ENCODE data around the gene NPIPA1. TPM values are rescaled to one million over a fixed set of nuclear protein-coding genes. Genes with fewer than 3 reads are reported as not detected.
A peak's percentile ranks its signal among the peaks of the same experiment; 100 is the strongest.
"Not testable (repeated sequence)": the region's sequence is repeated elsewhere in the genome, so short reads cannot be mapped to it uniquely, and the experiment has no call there.

NPIPA1 gene
- 103 TPM for total RNA-seq (ENCODE audit: unreplicated experiment)
- long read RNA-seq, partial matches to known transcripts: 2 of 3 reads
- long read RNA-seq, other reads (novel, unspliced or antisense): 1 of 3 reads

DNA sequence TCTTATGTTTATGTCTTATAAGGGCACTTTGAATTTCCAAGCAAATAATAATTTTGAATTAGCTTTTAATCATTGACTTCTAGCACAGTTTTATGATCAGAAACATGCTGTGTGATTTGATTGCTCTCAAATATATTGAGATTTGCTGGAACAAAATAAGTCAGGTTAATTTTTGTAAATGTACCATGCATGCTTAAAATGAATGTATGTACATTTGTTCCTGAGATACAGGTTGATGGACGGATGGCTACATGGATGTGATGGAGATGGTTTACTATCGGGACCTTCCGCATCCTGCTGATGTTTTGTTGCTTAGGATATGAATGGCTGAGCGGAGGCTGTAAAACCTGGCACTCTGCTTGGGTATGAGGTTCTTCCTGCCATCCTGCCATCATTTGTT, at the start of gene NPIPA1:
TSS of gene NPIPA1 (plus strand) at position 301 of the 400 bp plus-strand sequence. CDS start at position 301, 0 bp downstream.
- not testable (repeated sequence) for H3K4me3 Mint-ChIP-seq (ENCODE audit: unreplicated experiment); DNase-seq (ENCODE audit: low spot score); H3K36me3 Mint-ChIP-seq (ENCODE audit: low read depth, unreplicated experiment); H3K27ac Mint-ChIP-seq (ENCODE audit: unreplicated experiment); H3K27me3 Mint-ChIP-seq (ENCODE audit: unreplicated experiment); H3K9me3 Mint-ChIP-seq (ENCODE audit: unreplicated experiment); H3K4me1 Mint-ChIP-seq (ENCODE audit: unreplicated experiment)

DNA sequence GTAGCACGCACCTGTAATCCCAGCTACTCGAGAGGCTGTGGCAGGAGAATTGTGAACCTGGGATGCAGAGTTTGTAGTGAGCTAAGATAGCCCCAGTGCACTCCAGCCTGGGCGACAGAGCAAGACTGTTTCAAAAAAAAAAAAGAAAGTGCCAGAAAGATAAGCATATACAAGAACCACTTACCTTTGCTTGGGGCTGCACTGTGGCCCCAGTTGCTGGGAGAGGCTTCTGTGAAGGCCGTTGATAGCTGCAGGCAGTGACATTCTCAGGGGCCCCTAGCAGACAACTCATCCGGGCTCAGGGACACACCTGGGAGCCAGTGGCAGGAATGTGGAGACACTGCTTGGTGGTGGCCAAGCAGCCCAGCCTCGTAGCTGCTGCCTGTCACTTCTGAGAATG, 45.1 kb upstream of the NPIPA1 start:
- DNase-seq (ENCODE audit: low spot score); H3K4me3 Mint-ChIP-seq (ENCODE audit: unreplicated experiment); H3K36me3 Mint-ChIP-seq (ENCODE audit: low read depth, unreplicated experiment); H3K27me3 Mint-ChIP-seq (ENCODE audit: unreplicated experiment); H3K27ac Mint-ChIP-seq (ENCODE audit: unreplicated experiment); H3K9me3 Mint-ChIP-seq (ENCODE audit: unreplicated experiment); H3K4me1 Mint-ChIP-seq (ENCODE audit: unreplicated experiment): not testable (repeated sequence)

DNA sequence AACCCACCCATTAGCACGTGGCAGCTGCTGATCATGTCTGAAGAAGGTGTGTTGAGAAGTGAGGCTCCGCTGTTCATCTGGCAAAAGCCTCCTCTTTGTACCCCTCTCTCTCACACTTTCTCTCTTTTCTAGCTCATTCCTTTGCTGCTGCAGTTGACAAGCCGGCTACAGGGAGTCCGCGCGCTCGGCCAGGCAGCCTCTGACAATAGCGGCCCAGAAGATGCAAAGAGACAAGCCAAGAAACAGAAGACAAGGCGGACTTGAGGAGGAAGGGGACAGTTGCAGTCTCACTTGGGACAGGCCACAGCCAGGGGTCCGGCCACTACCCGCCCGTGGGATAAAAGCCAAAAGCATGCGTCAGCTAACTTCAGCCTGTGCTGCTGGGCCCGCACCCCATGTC, 41.9 kb upstream of the NPIPA1 start:
- not testable (repeated sequence) for H3K27me3 Mint-ChIP-seq (ENCODE audit: unreplicated experiment)

DNA sequence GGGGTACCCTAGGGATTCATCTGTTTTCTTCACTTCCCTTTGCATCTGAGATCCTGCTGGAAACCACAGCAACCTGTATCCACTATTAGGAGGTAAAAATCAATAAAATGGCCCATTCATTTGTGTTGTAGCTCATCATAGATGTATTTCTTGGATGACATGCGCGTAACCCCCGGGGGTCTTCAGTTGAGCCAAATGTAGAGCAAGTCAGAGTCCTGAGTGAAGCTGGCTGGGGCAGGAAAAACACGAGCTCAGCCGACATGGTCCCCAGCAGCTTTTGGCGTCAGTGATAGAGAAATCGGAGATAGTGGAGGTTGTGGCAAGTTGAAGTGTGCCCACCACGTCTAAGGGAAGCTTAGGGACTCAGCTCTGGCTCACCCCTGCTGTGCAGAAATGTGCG, 41.2 kb upstream of the NPIPA1 start:
- not testable (repeated sequence) for H3K27ac Mint-ChIP-seq (ENCODE audit: unreplicated experiment); DNase-seq (ENCODE audit: low spot score); H3K27me3 Mint-ChIP-seq (ENCODE audit: unreplicated experiment); H3K36me3 Mint-ChIP-seq (ENCODE audit: low read depth, unreplicated experiment); H3K4me1 Mint-ChIP-seq (ENCODE audit: unreplicated experiment); H3K9me3 Mint-ChIP-seq (ENCODE audit: unreplicated experiment); H3K4me3 Mint-ChIP-seq (ENCODE audit: unreplicated experiment)

More for the DNA sequence above, 41.9 kb upstream of the NPIPA1 start:
- H3K4me1 Mint-ChIP-seq (ENCODE audit: unreplicated experiment); H3K27ac Mint-ChIP-seq (ENCODE audit: unreplicated experiment); H3K9me3 Mint-ChIP-seq (ENCODE audit: unreplicated experiment); DNase-seq (ENCODE audit: low spot score); H3K36me3 Mint-ChIP-seq (ENCODE audit: low read depth, unreplicated experiment); H3K4me3 Mint-ChIP-seq (ENCODE audit: unreplicated experiment): not testable (repeated sequence)

DNA sequence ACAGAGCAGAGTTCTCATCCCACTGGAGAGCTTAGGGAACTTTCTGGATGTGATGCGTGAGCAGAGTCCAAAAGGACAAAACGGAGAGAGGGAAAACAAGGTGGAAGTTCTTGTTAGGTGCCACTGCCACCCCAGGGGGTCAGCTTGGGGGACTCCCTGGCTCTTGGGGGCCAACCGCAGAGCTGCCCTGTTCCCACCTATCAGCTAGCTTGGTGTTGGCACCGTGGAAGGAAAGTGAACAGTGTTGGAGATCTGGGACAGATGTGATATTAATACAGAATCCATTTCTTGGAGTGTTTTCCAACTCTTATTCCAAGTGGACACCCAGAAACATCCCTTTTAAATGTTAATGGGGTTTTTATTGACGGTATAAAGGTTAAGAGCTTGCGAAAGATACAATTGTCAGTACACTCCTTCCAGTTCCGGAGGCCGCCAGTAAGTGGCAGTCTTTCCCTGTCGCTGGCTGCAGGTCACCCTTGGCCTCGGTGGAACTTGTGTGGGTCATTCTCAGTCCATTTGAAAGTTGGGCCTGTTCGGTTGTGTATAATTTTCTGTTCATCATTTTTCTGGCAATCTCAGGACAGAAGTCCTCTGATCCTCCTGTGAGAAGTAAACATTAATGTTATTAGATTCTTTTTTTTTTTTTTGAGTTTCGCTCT, 40.1 kb upstream of the NPIPA1 start:
- H3K27ac Mint-ChIP-seq (ENCODE audit: unreplicated experiment); H3K4me1 Mint-ChIP-seq (ENCODE audit: unreplicated experiment); H3K9me3 Mint-ChIP-seq (ENCODE audit: unreplicated experiment); H3K27me3 Mint-ChIP-seq (ENCODE audit: unreplicated experiment); H3K36me3 Mint-ChIP-seq (ENCODE audit: low read depth, unreplicated experiment); DNase-seq (ENCODE audit: low spot score); H3K4me3 Mint-ChIP-seq (ENCODE audit: unreplicated experiment): not testable (repeated sequence)

DNA sequence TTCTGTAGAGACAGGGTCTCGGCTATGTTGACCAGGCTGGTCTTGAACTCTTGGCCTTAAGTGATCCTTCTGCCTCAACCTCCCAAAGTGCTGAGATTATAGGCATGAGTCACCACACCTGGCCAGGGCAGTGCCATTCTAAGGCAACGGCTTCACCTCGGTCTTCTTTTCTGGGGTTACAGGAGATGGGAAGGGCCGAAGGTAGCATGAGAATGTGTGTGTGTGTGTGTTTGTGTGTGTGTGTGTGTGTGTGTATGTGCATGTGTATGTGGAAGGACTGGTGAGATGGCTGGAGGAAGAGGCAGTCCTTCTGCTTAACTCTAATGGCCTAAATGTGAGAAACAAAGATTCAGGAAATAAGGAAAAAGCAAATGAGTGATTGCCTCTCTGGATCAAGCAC, 39.1 kb upstream of the NPIPA1 start:
- not testable (repeated sequence) for H3K27ac Mint-ChIP-seq (ENCODE audit: unreplicated experiment); H3K4me1 Mint-ChIP-seq (ENCODE audit: unreplicated experiment); H3K36me3 Mint-ChIP-seq (ENCODE audit: low read depth, unreplicated experiment); H3K4me3 Mint-ChIP-seq (ENCODE audit: unreplicated experiment); DNase-seq (ENCODE audit: low spot score); H3K9me3 Mint-ChIP-seq (ENCODE audit: unreplicated experiment); H3K27me3 Mint-ChIP-seq (ENCODE audit: unreplicated experiment)

DNA sequence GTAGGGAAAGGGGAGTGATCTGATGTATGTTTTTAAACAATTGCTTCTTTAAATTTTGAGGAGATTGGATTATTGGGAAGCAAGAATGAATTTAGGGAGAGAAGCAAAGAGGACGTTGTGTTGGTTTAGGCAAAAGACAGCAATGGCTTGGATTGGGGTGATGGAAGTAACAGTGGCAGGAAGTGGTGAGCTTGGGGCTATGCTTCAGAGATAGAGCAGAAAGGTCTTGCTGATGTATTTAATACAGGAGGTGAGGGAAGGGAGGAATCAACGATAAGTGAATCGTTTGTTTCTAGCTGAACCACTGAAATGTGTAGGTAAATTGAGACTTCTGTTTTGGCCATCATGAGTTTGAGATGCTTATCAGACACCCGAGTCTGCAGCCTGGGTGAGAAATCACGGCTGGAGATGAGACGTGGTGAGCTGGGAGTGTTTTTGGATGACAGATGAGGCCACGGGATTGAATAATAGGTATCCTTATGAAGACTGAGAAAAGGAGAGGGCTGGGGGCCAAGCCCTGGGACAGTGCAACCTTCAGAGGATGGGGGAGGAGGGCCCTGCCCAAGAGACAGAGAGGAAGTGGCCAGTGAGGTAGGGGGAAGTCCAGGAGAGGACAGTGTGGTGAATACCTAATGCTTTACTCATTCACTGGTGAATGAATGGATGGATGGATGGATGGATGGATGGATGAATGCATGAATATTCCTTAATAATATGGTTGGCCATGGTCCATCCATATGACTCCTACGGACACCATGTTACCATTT, 33.9 kb upstream of the NPIPA1 start:
- not testable (repeated sequence) for H3K27me3 Mint-ChIP-seq (ENCODE audit: unreplicated experiment); H3K4me3 Mint-ChIP-seq (ENCODE audit: unreplicated experiment); H3K9me3 Mint-ChIP-seq (ENCODE audit: unreplicated experiment); H3K36me3 Mint-ChIP-seq (ENCODE audit: low read depth, unreplicated experiment); H3K4me1 Mint-ChIP-seq (ENCODE audit: unreplicated experiment); DNase-seq (ENCODE audit: low spot score); H3K27ac Mint-ChIP-seq (ENCODE audit: unreplicated experiment)

DNA sequence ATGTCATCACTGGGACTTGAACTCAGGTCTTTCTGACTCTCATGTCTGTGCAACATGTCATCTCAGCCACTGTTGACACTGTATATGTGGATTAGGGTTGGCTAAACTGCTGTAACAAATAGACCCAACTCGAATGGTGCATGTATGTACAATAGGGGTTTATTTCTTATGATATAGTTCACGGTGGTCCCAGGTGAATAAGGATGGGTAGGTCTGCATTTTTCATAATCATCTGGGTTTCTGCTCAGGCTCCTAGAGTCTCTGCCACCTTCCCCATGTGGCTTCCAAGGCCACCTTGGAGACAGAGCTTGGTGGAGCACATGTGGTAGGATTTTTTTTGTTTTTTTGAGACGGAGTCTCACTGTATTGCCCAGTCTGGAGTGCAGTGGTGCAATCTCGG, 27.5 kb upstream of the NPIPA1 start:
- not testable (repeated sequence) for H3K9me3 Mint-ChIP-seq (ENCODE audit: unreplicated experiment); H3K27ac Mint-ChIP-seq (ENCODE audit: unreplicated experiment); DNase-seq (ENCODE audit: low spot score)

DNA sequence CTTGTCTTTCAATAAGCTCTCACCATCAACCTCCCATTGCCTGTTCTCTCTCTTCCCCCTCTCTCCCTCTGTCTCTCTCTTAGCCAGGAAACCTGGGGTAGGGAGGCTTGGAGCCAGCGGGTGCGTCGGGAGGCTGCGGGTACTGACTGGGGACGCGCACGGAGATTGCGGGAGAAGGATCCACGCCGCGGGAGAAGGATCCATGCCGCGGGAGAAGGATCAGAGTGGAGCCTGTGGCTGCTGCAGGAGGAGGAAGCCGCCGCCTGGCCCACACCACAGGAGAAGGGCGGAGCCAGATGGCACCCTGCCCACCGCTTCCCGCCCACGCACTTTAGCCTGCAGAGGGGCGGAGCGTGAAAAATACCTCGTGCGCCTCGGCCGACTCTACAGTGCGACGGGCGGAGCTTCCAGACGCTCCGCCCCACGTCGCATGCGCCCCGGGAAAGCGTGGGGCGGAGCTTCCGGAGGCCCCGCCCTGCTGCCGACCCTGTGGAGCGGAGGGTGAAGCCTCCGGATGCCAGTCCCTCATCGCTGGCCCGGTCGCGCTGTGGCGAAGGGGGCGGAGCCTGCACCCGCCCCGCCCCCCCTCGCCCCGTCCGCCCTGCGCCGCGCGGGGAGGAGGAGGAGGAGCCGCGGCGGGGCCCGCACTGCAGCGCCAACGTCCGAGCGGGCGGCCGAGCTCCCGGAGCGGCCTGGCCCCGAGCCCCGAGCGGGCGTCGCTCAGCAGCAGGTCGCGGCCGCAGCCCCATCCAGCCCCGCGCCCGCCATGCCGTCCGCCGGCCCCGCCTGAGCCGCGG, 26.2 kb upstream of the NPIPA1 start:
- H3K4me3 Mint-ChIP-seq (ENCODE audit: unreplicated experiment); H3K27me3 Mint-ChIP-seq (ENCODE audit: unreplicated experiment); H3K27ac Mint-ChIP-seq (ENCODE audit: unreplicated experiment); DNase-seq (ENCODE audit: low spot score); H3K36me3 Mint-ChIP-seq (ENCODE audit: low read depth, unreplicated experiment); H3K9me3 Mint-ChIP-seq (ENCODE audit: unreplicated experiment); H3K4me1 Mint-ChIP-seq (ENCODE audit: unreplicated experiment): not testable (repeated sequence)

More for the DNA sequence above, 27.5 kb upstream of the NPIPA1 start:
- not testable (repeated sequence) for H3K4me1 Mint-ChIP-seq (ENCODE audit: unreplicated experiment); H3K27me3 Mint-ChIP-seq (ENCODE audit: unreplicated experiment); H3K36me3 Mint-ChIP-seq (ENCODE audit: low read depth, unreplicated experiment); H3K4me3 Mint-ChIP-seq (ENCODE audit: unreplicated experiment)

DNA sequence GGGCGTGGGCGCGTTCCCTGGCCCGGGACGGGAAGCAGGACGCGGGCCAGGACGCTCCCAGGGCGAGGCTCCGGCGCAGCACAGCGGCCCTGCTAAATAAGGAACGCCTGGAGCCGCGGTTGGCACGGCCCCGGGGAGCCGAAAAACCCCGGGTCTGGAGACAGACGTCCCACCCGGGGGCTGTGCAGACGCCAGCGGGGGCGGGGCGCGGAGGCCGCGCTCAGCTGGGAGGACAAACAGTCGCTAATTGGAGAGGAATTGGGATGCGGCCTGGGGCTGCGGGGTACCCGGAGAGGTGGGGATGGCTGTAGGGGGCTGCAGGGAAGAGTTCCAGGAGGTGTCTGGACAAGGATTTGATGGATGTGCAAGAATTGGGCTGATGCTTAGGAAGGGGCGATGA, 25.3 kb upstream of the NPIPA1 start:
- H3K4me1 Mint-ChIP-seq (ENCODE audit: unreplicated experiment); H3K9me3 Mint-ChIP-seq (ENCODE audit: unreplicated experiment); H3K27ac Mint-ChIP-seq (ENCODE audit: unreplicated experiment); H3K27me3 Mint-ChIP-seq (ENCODE audit: unreplicated experiment); H3K4me3 Mint-ChIP-seq (ENCODE audit: unreplicated experiment); H3K36me3 Mint-ChIP-seq (ENCODE audit: low read depth, unreplicated experiment): not testable (repeated sequence)
- peak; percentile 66 for DNase-seq (ENCODE audit: low spot score)

DNA sequence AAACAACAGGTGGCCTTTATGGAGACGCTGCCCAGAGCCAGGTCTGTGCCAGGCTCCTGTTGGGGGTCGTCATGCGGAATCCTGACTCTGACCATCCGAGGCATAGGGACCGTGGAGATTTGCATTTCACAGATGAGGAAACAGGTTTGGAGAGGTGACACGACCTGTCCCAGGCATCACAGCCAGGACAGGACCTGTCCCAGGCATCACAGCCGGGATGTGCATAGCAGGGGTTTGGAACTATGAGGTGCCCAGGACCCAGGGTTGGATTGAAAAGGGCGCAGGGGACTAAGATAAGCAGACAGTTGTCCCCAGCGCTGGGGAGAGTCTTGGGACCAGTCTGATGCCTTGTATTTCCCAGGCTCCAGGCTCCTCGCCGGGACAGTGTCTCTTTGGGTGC, 24.7 kb upstream of the NPIPA1 start:
- H3K27ac Mint-ChIP-seq (ENCODE audit: unreplicated experiment); H3K36me3 Mint-ChIP-seq (ENCODE audit: low read depth, unreplicated experiment): not testable (repeated sequence)

DNA sequence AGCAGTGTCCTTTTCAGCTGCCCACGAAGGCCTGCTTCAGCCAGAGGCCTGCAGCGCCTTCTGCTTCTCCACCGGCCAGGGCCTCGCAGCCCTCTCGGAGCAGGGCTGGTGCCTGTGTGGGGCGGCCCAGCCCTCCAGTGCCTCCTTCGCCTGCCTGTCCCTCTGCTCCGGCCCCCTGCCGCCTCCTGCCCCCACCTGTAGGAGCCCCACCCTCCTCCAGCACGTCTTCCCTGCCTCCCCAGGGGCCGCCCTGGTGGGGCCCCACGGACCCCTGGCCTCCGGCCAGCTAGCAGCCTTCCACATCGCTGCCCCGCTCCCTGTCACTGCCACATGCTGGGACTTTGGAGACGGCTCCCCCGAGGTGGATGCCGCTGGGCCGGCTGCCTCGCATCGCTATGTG, 18.7 kb upstream of the NPIPA1 start:
- not testable (repeated sequence) for H3K27ac Mint-ChIP-seq (ENCODE audit: unreplicated experiment); H3K36me3 Mint-ChIP-seq (ENCODE audit: low read depth, unreplicated experiment); H3K4me1 Mint-ChIP-seq (ENCODE audit: unreplicated experiment); H3K9me3 Mint-ChIP-seq (ENCODE audit: unreplicated experiment); H3K4me3 Mint-ChIP-seq (ENCODE audit: unreplicated experiment); H3K27me3 Mint-ChIP-seq (ENCODE audit: unreplicated experiment); DNase-seq (ENCODE audit: low spot score)

More for the DNA sequence above, 24.7 kb upstream of the NPIPA1 start:
- H3K4me1 Mint-ChIP-seq (ENCODE audit: unreplicated experiment); H3K4me3 Mint-ChIP-seq (ENCODE audit: unreplicated experiment); H3K9me3 Mint-ChIP-seq (ENCODE audit: unreplicated experiment); DNase-seq (ENCODE audit: low spot score); H3K27me3 Mint-ChIP-seq (ENCODE audit: unreplicated experiment): not testable (repeated sequence)
